ENCODE data around the gene GNL1.

GNL1 gene

DNA sequence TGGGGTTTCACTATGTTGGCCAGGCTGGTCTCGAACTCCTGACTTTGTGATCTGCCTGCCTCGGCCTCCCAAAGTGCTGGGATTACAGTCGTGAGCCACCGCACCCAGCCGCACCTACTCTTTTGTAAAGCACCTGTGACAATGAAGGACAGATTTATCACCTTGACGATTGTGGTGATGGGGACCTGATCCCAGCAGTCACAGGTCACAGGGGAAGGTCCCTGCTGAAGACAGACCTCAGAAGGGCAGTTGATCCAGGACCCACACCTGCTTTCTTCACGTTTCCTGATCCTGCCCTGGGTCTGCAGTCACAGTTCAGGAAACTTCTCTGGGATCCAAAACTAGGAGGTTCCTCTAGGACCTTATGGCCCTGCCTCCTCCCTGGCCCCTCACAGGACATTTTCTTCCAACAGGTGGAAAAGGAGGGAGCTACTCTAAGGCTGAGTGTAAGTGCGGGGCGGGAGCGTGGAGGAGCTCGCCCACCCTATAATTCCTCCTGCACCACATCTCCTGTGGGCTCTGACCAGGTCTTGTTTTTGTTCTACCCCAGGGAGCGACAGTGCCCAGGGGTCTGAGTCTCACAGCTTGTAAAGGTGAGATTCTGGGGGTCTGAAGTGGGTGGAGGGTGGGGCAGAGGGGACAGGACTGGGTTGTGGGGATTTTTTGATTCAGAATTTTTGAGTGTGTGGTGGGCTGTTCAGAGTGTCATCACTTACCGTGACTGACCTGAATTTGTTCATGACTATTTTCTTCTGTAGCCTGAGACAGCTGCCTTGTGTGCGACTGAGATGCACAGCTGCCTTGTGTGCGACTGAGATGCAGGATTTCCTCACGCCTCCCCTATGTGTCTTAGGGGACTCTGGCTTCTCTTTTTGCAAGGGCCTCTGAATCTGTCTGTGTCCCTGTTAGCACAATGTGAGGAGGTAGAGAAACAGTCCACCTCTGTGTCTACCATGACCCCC is 64.0 kb downstream of the GNL1 start:
- H3K27ac Mint-ChIP-seq = peak overlapping the region; percentile 99
- no peaks in the 10 kb centered on the region for H3K9me3 Mint-ChIP-seq
- H3K36me3 Mint-ChIP-seq = peaks cover 40% of the 10 kb centered on the region
- ATAC-seq (ENCODE audit: low read depth) = no peak
- H3K4me1 Mint-ChIP-seq = peaks cover 63% of the 10 kb centered on the region
- no peaks in the 10 kb centered on the region for H3K27me3 Mint-ChIP-seq
- peak overlapping the region; percentile 99 for H3K4me3 Mint-ChIP-seq
- DNase-seq (ENCODE audit: low spot score in 2 of 2) = no peak

All from memory B cell (primary cell).